BJ (cell line): Measurements from ENCODE around the gene DTNB. TPM values are rescaled to one million over a fixed set of nuclear protein-coding genes. Genes with fewer than 3 reads are reported as not detected.
A peak's percentile ranks its signal among the peaks of the same experiment; 100 is the strongest.

Source experiments
- CTCF ChIA-PET: fragments of 350-600 bp; formaldehyde crosslinking; extraction: SDS; loops from one replicate; lab custom pipeline; 2021; ENCODE audit warnings: antibody characterized with exemption, inconsistent platforms; lab: Yijun Ruan, JAX
- POLR2A ChIA-PET: fragments of 300-600 bp; sonication (Branson Sonifier 250); formaldehyde crosslinking; extraction: SDS; loops from one replicate; lab custom pipeline; 2021; ENCODE audit warnings: antibody characterized with exemption; lab: Charles Lee
- DNase-seq: peaks from one replicate; pipeline ENCODE4 v3.0.0-alpha.2; 2011; ENCODE audit warnings: low read depth
- H3K27me3 ChIP-seq: 2 replicates; pipeline ENCODE4 v1.6.0; 2011; ENCODE audit warnings: low read length; ENCODE audit not compliant: control insufficient read depth, insufficient read depth
- H3K36me3 ChIP-seq: 2 replicates; pipeline ENCODE4 v1.5.1; 2011; ENCODE audit warnings: low read length; ENCODE audit not compliant: control insufficient read depth, insufficient read depth
- H3K4me3 ChIP-seq: 2 replicates; pipeline ENCODE4 v1.5.1; 2011; ENCODE audit warnings: low read depth, mild to moderate bottlenecking, control low read depth, low read length
- polyA plus RNA-seq: library from polyadenylated mRNA; depleted of rRNA; stranded (reverse); fragments of >200 nt; gene quantifications from 2 replicates; pipeline ENCODE4 v1.2.3, GENCODE V29; 2011
- TF ChIP-seq, protein P1 (sequence below): IDR thresholded peaks from 2 replicates; pipeline ENCODE4 v1.5.1; 2011; ENCODE audit warnings: low read depth, mild to moderate bottlenecking, control low read depth, inconsistent platforms, low read length, moderate library complexity; ENCODE audit not compliant: insufficient read depth

The DTNB gene
- polyA plus RNA-seq, 1 experiment = 7.7 TPM

DNA sequence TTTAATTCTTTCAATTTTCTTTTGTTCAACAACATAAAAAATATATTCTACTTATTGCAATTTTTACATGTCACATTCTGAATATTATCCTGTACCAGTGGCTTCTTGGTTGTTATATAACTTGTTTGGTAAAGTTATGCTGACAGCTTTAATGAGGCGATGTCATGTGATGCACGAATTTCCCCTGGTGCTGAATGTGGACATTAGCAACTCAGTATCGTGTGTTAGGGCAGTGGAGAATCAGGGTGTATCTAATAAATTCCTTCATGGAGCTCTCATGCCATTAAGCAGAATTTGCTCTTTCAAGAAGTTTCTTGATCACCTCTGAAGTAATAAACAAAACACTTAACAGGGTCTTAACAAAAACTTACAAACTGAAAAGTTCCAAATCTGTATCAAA lies 232.0 kb downstream of the DTNB start:
- no peaks in the 10 kb centered on the region for H3K27me3 ChIP-seq

DNA sequence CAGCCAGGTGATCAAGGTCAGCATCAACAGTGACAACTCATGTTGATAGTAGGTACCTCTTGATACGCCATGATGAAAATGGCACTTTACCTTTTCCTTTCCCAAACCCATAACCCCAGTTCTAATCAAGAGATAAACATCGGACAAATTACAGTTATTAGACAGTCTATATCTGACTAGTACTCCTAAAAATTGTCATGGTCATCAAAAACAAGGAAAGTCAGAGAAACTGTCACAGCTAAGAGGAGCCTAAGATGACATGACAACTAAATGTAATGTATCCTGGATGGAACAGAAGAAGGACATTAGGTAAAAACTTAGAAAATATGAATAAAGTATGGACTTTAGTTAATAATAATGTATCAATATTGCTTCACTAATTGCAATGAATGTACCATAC lies 234.6 kb downstream of the DTNB start:
- H3K36me3 ChIP-seq = no peaks in the 10 kb centered on the region
- TF ChIP-seq, protein P1, sequence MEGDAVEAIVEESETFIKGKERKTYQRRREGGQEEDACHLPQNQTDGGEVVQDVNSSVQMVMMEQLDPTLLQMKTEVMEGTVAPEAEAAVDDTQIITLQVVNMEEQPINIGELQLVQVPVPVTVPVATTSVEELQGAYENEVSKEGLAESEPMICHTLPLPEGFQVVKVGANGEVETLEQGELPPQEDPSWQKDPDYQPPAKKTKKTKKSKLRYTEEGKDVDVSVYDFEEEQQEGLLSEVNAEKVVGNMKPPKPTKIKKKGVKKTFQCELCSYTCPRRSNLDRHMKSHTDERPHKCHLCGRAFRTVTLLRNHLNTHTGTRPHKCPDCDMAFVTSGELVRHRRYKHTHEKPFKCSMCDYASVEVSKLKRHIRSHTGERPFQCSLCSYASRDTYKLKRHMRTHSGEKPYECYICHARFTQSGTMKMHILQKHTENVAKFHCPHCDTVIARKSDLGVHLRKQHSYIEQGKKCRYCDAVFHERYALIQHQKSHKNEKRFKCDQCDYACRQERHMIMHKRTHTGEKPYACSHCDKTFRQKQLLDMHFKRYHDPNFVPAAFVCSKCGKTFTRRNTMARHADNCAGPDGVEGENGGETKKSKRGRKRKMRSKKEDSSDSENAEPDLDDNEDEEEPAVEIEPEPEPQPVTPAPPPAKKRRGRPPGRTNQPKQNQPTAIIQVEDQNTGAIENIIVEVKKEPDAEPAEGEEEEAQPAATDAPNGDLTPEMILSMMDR = no peak
- CTCF ChIA-PET = no interaction called here

More for the DNA sequence above, 232.0 kb downstream of the DTNB start:
- Histone ChIP-seq H3K36me3 (no peaks in the 10 kb centered on the region), H3K4me3 (no peak overlapping the region)
- TF ChIP-seq, protein P1 = no peak
- POLR2A ChIA-PET = no interaction called here
- peak; percentile 13 for DNase-seq
- CTCF ChIA-PET = interaction anchor here (0.9 kb wide), 1 partner anchor 12 kb away, joined by 3 read pairs; no protein-coding TSS in a partner anchor

DNA sequence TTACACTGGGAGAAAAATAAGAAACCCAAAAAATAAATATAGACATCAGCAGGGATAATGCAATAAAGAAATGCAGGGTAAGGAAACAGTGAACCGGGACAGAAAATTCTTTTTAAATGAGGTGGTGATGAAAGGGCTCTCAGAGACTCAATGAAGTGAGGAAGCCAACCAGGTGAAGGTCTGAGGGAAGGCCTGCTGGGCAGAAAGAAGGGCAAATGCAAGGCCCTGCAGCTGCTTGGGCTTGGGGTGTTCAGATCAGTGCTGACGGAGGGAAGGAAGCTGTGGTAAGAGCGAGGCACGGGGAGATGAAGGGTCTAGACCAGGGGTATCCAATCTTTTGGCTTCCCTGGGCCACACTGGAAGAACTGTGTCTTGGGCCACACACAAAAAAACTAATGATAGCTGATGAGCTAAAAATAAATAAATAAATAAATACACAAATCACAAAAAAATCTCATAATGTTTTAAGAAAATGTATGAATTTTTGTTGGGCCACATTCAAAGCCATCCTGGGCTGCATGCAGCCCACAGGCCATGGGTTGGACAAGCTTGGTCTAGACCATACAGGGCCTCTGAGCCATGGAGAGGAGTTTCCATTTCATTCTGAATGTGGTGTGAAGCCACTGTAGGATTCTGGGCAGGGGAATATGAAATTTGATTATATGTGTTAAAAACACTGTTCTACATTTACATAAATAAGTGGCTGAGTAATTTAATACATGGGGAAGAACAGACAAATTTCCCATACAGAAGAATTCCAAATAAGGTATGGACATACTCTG lies 235.3 kb downstream of the DTNB start:
- ChIA-PET CTCF (interaction anchor here (0.6 kb wide), 1 partner anchor 45 kb away, joined by 3 read pairs; no protein-coding TSS in a partner anchor), POLR2A (no interaction called here)
- DNase-seq = no peak
- Histone ChIP-seq H3K4me3 (no peak overlapping the region), H3K27me3 (no peaks in the 10 kb centered on the region), H3K36me3 (no peaks in the 10 kb centered on the region)
- TF ChIP-seq, protein P1 = no peak

More for the DNA sequence above, 234.6 kb downstream of the DTNB start:
- Histone ChIP-seq H3K4me3 (no peak overlapping the region), H3K27me3 (no peaks in the 10 kb centered on the region)
- POLR2A ChIA-PET = no interaction called here
- no peak for DNase-seq

DNA sequence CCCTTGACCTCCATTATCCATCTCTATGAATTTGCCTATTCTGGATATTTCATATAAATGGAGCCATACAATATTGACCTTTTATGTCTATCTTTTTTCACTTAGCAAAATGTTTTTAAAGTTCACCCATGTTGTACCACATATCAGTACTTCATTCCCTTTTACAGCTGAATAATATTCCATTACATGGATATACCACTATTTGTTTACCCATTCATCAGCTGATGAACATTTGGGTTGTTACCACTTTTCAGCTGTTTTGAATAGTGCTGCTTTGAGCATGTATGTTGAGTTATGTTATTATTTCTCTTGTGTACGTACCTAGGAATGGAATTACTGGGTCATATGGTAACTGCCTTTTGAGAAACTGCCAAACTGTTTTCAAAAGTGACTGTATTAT lies 238.0 kb downstream of the DTNB start:
- no peaks in the 10 kb centered on the region for H3K36me3 ChIP-seq
- CTCF ChIA-PET = no interaction called here
- no peak for DNase-seq
- no peak overlapping the region for H3K4me3 ChIP-seq
- H3K27me3 ChIP-seq = no peaks in the 10 kb centered on the region
- POLR2A ChIA-PET = no interaction called here
- TF ChIP-seq, protein P1 = no peak

DNA sequence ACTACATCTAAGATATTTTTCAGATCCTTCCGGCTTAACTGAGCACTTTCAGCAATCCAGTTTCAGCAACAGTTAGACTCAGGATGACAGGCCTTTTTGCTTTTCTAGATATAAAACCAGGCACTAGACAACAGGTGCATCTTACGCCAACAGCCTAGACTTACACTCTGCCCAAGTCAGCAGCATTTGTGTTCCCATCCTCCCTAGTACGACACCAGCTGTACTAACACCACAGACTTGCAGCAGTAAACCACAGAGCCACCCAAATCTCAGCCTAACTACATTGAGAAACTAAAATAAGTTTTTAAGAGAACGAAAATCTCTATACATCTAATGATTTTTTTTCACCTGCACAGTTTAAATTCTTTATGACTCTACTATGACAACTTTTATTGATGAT lies 241.8 kb downstream of the DTNB start:
- H3K4me3 ChIP-seq = no peak overlapping the region
- no peak for DNase-seq

More for the DNA sequence above, 241.8 kb downstream of the DTNB start:
- TF ChIP-seq, protein P1 = no peak
- CTCF ChIA-PET = no interaction called here
- Histone ChIP-seq H3K27me3 (no peaks in the 10 kb centered on the region), H3K36me3 (no peaks in the 10 kb centered on the region)
- POLR2A ChIA-PET = no interaction called here
